Ovary (tissue), 3 donors: ENCODE data around the gene PIPOX.

Experiments used
- CTCF ChIP-seq, 3 donors: fragments of 450-650 bp in 2 of 3; fragments of 200-600 bp in 1 of 3; IDR thresholded peaks; one replicate each; pipeline versions ENCODE4 v1.5.1 to v1.8.0; 2016 to 2022; ENCODE audit warnings: antibody characterized with exemption in 3 of 3, mild to moderate bottlenecking in 1 of 3
- EP300 ChIP-seq: sonication (generic); formaldehyde crosslinking; IDR thresholded peaks from one replicate; pipeline ENCODE4 v1.6.1; 2017; ENCODE audit warnings: antibody characterized with exemption
- POLR2A ChIP-seq: fragments of 450-650 bp; IDR thresholded peaks from one replicate; pipeline ENCODE4 v1.6.1; 2017; ENCODE audit warnings: antibody characterized with exemption, mild to moderate bottlenecking, moderate library complexity
- donor health status: DM: no; HTN: no; CAD: no.

- TF ChIP-seq POLR2A = no peak
- TF ChIP-seq CTCF (IDR thresholded peaks at IDR 0.05) = no peak
- no peak for TF ChIP-seq EP300
These were observed 21.1 kb downstream of the PIPOX start for GRCh38 chr17:29063992-29064391.
